ENCODE measurements around the gene FNDC11.

FNDC11 gene

GRCh38 chr20:63579017-63579694 lies 25.2 kb downstream of the FNDC11 start:
- DNase-seq (ENCODE audit: low spot score): no peak

GRCh38 chr20:63580796-63581461 lies 27.0 kb downstream of the FNDC11 start:
- peak; percentile 66 for DNase-seq (ENCODE audit: low spot score)

DNA sequence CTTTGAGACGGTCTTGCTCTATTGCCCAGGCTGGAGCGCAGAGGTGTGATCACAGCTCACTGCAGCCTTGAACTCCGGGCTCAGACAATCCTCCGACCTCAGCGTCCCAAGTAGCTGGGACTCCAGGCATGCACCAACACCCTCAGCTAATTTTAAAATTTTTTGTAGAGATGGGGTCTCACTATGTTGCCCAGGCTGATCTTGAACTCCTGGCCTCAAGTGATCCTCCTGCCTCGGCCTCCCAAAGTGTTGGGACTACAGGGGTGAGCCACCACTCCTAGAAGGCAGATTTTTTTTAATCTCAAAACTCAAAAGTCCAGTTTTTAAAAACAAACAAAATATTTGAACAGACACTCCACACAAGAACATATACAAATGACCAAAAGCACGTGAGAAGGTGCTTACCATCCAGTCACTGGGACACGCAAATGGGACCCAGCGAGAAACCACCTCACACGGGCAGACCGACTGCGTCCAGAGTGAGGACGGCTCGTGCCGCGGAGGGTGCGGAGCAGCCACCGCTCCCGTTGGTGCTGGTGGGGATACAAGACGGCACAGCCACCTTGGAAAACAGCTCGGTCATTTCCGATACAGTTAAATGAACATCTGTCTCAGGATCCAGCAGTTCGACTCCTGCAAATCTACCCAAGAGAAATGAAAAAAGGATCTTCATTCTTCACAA lies 28.6 kb downstream of the FNDC11 start:
- DNase-seq (ENCODE audit: low spot score): no peak

- DNase-seq (ENCODE audit: low spot score): no peak
Observed at GRCh38 chr20:63585616-63586565, 31.9 kb downstream of the FNDC11 start.

DNA sequence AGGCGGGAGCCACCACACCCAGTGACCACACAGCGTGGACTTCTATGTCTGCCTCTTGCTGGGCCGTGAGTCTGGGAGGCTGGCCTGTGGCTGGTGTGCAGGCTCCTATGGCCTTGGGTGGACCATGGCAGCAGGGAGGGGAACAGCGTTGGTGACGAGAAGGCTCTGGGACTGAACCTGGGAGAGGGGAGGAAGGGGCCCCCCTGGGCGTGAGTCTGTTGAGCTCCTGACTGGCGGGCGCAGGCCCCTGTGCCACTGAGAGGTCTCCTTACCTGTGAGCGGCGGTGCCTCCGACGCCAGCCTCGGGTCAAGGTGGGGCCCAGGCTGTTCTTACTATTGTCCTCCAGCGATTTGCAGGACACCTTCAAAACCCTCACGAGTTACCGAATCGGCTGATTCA lies 32.8 kb downstream of the FNDC11 start:
- no peak for DNase-seq (ENCODE audit: low spot score)

- no peak for DNase-seq (ENCODE audit: low spot score)
Observed at GRCh38 chr20:63587256-63587655, 33.3 kb downstream of the FNDC11 start.

DNA sequence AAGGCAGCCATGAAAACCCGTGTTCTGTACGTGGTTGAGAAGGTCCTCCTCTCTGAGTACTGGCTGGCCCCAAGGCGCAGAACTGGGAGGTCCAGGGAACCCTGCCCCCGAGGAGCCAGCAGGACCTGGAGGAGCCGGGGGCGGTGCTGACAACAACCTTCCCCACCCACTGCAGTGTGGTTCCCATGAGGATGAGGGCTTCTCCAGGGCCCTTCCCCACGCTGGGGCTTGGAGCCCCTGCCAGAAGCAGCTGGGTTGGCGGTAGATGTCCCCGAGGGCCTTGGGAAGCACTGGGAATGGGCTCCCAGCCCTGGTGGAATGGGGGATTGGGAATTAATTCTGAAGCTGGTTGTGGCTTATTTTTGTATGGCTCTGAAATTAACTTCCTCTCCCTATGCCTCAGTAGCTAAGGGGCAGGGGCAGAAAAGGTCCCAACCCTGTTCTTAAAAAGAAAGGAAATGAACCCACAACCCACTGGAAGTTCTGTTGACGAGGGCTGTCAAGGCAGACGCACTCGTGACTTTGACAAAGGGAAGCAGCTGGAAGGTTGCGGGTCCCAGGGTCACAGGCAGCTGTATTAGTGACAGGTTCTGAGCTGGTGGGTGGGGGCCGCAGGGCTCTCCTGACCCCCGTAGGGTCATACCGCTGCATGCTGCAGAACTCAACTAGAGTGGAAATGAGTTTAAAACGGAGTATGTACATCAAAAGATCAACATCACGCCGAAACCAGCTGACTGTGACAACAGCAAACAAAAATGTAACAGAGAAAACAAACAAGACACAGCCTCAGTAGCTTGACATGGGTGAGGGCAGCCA lies 34.0 kb downstream of the FNDC11 start:
- no peak for DNase-seq (ENCODE audit: low spot score)

GRCh38 chr20:63588641-63589041 lies 34.7 kb downstream of the FNDC11 start:
- DNase-seq (ENCODE audit: low spot score): no peak

GRCh38 chr20:63589261-63590217 lies 35.6 kb downstream of the FNDC11 start:
- no peak for DNase-seq (ENCODE audit: low spot score)

DNA sequence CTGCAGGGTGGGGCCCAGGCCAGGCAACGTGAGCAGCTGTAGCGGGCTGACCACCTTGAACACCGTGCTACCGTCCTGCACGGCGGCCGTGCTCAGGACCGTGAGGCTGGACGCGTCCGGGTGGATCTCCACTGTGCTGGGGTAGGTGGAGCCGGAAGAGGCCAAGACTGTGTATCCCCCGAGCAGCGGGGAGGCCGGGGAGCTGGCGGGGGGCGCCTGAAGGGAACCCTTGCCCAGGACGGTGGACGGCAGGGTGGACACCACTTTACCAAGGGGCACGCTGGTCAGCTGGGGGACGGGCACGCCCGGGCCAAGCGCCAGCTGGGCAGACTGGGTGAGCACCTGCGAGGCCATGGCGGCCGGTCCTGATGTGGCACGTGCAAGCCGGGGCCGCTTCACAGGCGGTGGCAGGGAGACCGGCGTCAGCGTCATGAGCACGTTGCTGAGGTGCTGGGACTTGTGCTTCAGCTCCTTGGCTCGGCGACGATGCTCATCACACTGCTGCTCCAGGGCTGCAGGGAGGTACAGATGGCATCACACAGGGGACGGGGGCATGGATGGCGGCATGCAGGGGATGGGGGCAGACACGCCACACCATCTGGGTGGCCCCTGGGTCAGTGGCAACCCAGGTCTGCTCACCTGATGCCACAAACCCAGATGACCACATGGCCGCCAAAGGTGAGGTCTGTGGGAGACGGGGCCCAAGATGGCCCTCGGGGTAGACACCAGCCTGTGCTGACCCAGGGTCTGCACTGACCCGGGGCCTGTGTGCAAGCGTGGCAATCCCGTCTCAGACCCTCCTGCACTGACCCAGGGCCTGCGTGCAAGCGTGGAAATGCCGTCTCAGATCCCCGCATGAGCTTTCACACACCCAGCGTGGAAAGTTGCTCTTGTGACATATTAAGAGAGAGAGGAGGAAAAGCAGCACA lies 36.5 kb downstream of the FNDC11 start:
- DNase-seq (ENCODE audit: low spot score): no peak

- no peak for DNase-seq (ENCODE audit: low spot score)
Observed at GRCh38 chr20:63591147-63591533, 37.2 kb downstream of the FNDC11 start.

DNA sequence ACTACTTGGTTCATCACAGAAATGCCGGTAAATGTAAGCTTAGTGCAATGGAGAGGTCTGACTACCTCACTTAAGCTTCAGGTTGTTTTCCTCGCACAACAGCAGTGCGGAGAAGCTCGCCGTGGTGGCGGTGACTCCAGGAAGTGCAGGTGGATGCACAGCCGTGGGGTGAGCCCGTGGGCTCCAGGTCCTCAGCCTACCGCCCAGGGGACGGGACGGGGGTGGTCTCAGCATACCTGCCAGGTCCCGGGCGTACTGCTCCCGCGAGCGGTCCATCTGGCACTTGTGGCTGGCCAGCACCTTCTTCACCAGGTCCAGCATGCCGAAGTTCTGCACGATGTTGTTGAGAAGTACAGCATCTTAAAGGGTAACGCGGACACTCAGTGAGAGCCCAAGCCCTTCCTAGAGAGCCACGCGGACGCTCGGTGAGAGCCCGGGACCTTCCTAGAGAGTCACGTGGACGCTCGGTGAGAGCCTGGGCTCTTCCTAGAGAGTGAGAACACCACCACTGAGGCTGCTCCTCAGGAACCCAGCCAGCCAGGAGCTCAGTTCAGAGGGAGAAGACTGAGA lies 37.9 kb downstream of the FNDC11 start:
- DNase-seq (ENCODE audit: low spot score): no peak

- no peak for DNase-seq (ENCODE audit: low spot score)
Observed at GRCh38 chr20:63592661-63593060, 38.7 kb downstream of the FNDC11 start.

- no peak for DNase-seq (ENCODE audit: low spot score)
Observed at GRCh38 chr20:63594043-63594561, 40.1 kb downstream of the FNDC11 start.

GRCh38 chr20:63595416-63596127 lies 41.6 kb downstream of the FNDC11 start:
- no peak for DNase-seq (ENCODE audit: low spot score)

DNA sequence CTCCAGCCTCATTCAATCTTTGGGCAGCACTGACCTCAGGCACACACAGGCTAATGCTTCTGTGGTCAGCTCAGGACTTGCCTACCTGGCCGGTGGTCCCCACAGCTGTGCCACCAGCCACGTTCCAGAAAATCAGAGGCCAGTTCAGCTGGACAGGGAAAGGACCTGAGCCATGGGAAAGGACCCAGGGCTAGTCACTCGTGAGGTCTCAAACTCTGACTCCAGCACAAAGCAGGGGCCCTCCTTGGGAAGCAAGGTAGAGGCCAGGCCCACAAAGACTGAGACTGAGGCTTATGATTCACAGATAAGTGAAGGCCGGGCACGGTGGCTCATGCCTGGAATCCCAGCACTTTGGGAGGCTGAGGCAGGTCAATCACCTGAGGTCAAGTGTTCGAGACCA lies 42.5 kb downstream of the FNDC11 start:
- DNase-seq (ENCODE audit: low spot score): peak; percentile 9

DNA sequence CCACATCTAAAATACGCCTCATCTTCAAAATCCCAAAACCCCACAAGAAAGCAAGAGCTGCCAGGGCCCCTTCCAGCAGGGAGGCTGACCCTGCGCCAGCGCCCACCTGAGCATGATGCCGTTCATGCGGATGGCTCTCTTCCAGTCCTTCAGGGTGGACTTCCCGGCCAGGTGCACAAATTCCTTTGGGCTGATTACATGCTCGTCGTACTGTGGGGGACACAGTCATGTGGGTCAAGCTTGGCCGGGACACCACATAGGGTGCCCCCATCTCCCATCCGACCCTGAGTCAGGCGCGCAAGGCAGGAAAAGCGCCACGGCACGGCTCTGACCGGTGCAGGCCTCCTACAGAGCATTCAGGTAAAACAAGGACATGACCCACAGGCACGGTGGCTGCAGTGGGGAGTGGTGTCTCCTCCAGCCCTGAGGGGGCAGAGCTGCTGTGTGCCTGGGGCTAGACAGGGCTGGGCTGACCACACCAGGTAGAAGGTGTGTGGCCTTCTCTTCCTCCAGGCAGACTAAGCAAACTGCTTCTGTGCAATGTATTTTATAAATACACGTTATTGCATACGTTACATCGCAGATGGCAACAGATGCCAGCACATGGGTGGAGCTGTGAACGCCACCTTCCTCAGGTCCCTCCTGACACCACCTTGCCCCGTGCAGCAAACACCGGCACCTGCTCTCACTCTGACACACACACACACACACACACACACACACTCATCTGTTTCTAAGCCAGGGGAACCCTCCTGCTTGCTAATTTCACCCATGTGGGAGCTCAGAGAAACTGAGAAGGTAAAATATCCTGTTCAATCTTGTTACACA lies 43.9 kb downstream of the FNDC11 start:
- DNase-seq (ENCODE audit: low spot score): peak; percentile 10
